Stimulated activated CD8-positive, alpha-beta memory T cell treated with anti-CD3 and anti-CD28 coated beads, Interleukin-4, amount 100 ng/mL, for 1 hour (primary cell): Measurements from ENCODE around the gene OXER1.
"Not testable (repeated sequence)": the region's sequence is repeated elsewhere in the genome, so short reads cannot be mapped to it uniquely, and the experiment has no call there.

Source experiments
- DNase-seq, 2 donors: peaks; one replicate each; pipeline ENCODE4 v3.0.0-alpha.2; 2020; ENCODE audit warnings: low read depth in 2 of 2, low spot score in 1 of 2

The OXER1 gene

GRCh38 chr2:42752816-42753813, 10.8 kb downstream of the OXER1 start:
- DNase-seq, result no peak

- DNase-seq, result no peak
These were observed 11.6 kb downstream of the OXER1 start for GRCh38 chr2:42752314-42752713.

- no peak for DNase-seq
These were observed 15.1 kb downstream of the OXER1 start for GRCh38 chr2:42748840-42749239.

DNA sequence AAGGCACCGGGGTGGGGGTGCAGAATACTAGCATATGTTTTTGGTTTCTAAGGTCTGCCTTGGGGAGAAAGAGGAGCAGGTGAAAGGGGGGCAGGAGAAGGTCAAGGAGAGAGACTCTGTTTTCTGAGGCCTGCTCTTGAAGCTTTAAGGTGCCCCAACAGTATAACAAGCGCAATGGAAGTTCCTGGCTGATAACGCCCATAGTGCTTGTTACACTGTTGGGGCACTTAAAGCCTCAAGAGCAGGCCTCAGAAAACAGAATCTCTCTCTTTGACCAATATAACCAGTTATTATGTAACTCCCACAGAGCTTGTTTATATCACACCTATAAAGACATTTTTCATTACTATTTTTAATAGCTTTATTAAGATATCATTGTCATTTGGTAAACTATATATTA, 16.5 kb downstream of the OXER1 start:
- DNase-seq, result no peak

DNA sequence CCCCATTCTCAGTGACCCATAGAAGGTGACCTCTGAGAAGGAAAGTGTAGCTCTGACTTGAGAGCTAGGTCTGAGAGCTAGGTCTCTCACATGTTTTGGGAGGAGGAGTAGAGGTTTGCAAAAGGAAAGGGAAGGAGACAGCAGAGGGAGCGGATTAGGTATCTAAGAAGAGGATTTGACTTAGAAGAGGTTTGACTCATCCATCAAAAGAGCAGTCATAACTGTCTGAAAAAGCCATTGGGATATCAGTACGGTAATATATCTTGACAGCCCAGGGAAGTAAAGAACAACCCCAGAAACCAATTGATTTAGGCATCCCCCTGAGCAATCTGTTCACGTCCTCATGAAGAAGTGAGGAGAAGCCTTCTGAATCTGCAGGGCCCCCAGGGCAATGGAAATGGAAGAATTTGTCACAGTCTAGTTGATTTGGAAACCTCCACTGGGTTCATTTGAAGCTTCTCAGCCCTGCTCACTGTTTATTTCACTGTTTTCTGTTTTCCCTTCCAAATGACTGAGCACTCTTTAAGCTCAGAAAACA, 19.3 kb downstream of the OXER1 start:
- DNase-seq, result no peak

GRCh38 chr2:42743659-42743990, 20.3 kb downstream of the OXER1 start:
- no peak for DNase-seq

- DNase-seq, result no peak
These were observed 20.9 kb downstream of the OXER1 start for GRCh38 chr2:42742740-42743658.

DNA sequence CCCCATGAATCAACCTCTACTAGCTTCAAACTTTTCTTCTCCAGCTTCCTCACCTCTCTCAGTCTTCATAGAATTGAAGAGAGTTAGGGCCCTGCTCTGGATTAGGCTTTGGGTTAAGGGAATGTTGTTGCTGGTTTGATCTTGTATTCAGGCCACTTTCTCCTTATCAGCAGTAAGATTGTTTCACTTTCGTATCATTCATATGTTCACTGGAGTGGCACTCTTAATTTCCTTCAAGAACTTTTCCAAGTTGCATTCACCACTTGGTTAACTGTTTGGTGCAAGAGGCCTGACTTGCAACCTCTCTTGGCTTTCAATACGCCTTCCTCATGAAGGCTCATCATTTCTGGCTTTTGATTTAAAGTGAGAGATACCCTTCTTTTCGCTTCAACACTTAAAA, 22.8 kb downstream of the OXER1 start:
- no peak for DNase-seq

- DNase-seq, result no peak
These were observed 27.2 kb downstream of the OXER1 start for GRCh38 chr2:42736598-42737322.

- no peak for DNase-seq
These were observed 30.1 kb downstream of the OXER1 start for GRCh38 chr2:42733852-42734251.

DNA sequence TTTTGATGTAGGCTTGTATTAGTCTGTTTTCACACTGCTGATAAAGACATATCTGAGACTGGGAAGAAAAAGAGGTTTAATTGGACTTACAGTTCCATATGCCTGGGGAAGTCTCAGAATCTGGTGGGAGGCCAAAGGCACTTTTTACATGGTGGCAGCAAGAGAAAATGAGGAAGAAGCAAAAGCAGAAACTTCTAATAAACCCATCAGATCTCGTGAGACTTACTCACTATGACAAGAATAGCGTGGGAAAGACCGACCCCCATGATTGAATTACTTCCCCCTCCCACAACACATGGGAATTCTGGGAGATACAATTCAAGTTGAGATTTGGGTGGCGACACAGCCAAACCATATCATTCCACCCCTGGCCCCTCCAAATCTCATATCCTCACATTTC, 32.6 kb downstream of the OXER1 start:
- DNase-seq, result not testable (repeated sequence)

DNA sequence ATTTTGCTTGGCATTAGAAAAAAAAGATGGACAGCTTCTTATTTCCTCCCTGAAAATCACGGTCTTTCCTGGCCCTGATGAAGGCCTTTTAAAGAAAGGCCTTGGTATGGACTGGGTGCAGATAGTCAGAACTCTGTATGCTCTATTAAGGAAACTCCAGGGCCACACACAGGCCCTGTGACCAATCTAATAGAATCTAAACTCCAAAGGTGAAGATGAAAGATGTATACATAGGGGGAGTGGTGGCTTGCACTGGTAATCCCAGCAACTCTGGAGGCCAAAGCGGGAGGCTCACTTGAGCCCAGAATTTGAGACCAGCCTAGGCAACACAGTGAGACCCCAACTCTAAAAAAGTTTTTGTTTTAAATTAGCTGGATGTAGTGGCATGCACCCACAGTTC, 37.3 kb downstream of the OXER1 start:
- DNase-seq, result no peak

DNA sequence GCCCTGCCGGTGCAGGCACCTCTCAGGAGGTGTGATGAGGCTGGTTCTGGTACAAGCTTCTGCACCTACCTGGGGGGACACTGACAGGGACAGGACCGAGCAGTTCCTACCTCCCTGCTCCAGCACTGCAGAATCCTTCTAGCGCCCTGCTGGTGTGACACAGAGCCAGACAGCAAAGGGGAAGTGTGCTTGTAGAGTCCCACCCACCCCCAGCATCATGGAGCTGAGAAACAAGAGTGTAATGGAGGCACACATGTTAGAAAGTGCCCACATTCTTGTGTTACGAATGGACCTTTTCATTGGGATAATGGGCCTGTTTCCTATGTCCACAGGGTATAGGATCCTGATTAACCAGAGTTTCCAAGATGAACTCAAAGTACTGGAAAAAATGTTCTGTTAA, 38.3 kb downstream of the OXER1 start:
- DNase-seq, result no peak

DNA sequence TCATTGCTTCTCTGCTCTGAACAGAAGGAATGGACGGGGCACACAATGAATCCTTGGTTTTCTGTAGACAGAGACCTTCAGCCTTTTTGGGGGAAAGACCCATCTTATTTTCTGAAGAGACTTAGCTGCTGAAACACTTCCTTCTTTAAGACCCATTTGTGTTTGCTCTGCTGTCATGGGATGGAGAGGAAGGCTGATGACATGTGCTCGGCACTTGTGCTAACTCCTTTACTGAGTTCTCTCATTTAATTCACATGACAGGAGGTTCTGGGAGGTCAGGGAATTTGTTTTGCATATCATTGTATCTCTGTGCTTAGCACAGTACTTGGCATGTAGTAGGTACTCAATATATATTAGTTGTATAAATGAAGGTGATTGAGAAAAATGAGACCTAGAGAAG, 39.0 kb downstream of the OXER1 start:
- DNase-seq, result no peak

GRCh38 chr2:42723465-42723864, 40.5 kb downstream of the OXER1 start:
- DNase-seq, result no peak

DNA sequence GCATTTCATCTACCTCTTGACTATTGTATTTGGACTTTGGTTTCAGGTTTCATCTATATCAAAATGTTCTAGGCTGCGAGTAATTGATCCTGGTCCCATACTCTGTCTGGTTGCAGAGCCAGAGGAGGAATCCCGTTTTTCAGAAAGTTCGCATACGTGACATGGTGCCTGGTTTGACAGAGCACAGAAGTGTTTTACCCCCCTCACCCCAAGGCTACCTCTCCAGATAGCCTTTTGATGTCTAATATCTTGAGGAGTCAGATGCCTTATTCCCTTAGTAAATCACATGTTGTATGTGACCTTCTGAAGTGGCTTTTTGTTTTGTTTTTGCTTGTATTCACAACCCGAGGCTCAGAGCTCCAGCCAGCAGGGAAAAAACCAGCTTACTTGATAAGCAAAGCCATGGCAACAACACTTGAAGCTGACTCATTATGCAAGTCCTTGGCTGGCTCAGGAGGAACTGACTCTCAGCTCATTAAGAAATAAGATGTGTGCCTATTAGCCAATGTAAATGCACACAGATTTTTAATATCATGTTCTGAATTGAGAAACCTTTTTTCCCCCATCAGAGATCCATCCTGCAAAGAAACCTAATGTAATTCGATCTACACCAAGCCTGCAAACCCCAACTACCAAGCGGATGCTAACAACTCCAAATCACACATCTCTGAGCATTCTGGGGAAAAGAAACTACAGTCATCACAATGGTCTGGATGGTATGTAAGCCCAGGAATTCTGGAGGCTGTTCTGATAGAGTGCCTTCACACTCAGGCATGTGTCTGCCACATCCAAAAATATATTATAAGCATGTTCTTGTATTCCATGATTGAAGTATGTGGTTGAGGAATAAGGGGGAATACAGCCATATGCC, 41.4 kb downstream of the OXER1 start:
- no peak for DNase-seq

DNA sequence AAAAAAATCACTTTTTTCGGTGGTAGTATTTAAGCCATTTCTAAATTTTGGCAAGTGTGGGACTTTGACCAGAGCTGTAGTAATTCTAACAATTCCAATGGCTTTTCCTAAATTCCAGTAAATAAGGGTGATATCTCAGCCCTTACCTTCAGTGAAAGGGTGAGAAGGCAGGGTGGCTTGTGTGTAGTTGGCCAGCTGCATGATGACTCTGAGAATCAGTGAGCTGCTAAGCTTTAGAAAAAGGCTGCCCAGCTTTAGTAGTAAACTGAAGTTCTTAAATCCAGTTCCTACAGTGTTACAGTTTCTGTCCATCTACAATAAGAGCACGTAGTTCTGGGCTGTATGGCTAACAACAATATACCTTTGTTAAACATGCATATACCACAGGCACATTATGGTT, 42.0 kb downstream of the OXER1 start:
- DNase-seq, result no peak

GRCh38 chr2:42714686-42715085, 49.2 kb downstream of the OXER1 start:
- DNase-seq, result no peak

DNA sequence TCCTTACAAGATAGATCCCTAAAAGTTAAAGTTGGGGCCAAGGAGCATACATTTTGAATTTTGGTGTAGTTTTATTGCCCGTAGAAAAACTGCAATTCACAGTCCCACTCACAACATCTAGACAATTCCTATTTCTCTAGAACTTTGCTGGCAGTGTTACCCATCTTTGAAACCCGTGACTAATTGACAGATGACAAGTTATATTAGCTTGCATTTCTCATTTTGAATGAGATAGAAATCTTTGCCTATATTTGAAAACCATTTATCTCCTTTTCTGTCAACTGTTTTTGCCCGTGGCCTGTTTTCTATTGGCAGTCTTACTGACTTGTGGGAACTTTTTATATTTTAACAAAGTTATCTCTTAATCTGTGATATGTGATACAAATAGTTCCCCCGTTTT, 50.0 kb downstream of the OXER1 start:
- no peak for DNase-seq

DNA sequence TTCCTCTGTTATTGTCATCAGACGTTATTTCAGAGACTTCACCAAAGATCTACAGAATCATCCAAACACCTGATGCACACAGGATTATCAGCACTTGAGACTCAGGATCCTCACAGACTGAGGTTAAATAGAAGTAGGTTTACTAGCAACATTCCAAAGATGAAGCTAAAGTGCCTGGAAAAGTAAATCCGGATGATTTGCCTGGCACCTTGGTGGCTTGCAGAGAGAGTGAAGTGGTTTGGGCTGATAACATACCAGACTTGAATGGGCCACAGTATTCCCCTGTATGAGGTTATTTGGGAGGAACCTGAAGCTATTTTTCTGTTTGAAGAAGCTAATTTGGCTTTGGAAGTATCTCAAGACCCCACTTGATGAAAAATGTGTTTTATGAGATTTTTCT, 51.0 kb downstream of the OXER1 start:
- no peak for DNase-seq
